Ecto neural progenitor cell (in vitro differentiated cells): Measurements from ENCODE around the gene SPINK7.
"Not testable (repeated sequence)": the region's sequence is repeated elsewhere in the genome, so short reads cannot be mapped to it uniquely, and the experiment has no call there.

Experiments used
- DNase-seq: peaks from one replicate; pipeline ENCODE4 v3.0.0-alpha.2; 2018; ENCODE audit warnings: low spot score

Gene SPINK7

DNA sequence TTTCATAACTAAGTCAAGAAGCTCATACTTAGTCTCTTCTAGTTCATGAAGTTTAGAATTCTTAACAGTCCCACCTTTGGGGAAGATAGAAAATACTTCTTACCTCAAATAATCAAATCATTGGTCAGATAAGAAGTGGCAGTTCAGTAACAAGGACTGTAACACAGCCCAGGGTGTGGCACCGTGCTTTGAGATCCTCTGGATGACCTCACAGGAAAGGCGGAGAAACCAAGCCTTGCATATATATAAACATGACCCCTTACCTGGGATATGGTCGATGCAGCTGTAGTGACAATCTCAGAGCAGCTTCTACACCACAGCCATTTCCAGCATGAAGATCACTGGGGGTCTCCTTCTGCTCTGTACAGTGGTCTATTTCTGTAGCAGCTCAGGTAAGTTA lies at the start of gene SPINK7:
TSS of gene SPINK7 (plus strand) at position 271 of the 400 bp plus-strand sequence. CDS start at position 332, 61 bp downstream.
- no peak for DNase-seq

- no peak for DNase-seq
Observed at GRCh38 chr5:148267962-148268361, 44.3 kb upstream of the SPINK7 start.

DNA sequence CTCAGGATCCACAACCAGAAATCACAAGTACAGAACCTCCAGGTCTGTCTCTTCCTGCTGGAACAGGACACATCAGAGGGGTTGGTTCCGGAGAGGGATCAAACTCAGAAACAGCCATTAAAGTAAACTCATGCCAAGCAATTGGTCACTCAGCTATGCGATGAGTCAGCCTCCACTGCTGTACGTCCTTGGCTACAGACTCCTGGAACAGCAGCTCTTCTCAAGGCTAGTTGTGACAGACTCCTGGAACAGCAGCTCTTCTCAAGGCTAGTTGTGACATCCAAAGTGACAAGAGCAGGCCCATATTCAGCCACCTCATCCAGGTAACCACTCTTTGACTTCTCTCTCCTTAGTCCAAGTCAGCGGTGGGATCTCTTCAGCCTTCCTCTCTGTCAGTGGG lies 43.7 kb upstream of the SPINK7 start, which contains the start of gene SPINK13:
TSS of gene SPINK13 (plus strand) at position 229 of the 400 bp plus-strand sequence. CDS start 1,279 bp downstream, outside the sequence.
- no peak for DNase-seq

- not testable (repeated sequence) for DNase-seq
Observed at GRCh38 chr5:148275129-148275528, 37.1 kb upstream of the SPINK7 start.

- not testable (repeated sequence) for DNase-seq
Observed at GRCh38 chr5:148280893-148281292, 31.3 kb upstream of the SPINK7 start.

- DNase-seq: not testable (repeated sequence)
Observed at GRCh38 chr5:148281336-148281735, 30.9 kb upstream of the SPINK7 start.

- no peak for DNase-seq
Observed at GRCh38 chr5:148290271-148291195, 21.7 kb upstream of the SPINK7 start.

DNA sequence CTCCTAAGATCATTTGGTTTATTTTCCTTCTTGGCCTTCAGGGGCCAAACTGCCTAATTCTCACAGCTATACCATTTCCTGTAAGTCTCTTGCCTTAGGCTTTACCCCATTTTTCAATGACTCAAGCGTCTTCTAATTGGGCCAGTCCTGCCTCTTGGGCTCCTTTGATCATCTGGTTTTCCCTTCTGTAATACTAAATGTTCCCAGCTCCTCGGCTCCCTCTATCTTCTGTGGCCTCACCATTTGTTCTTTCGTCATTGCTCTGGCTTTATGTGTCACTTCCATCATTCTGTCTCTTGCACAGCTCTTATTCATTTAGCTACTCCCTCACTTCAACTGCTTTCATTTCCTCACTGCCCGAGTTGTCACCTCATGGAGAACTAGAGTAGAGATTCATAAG lies 14.5 kb upstream of the SPINK7 start:
- no peak for DNase-seq

GRCh38 chr5:148306446-148306845 lies 5.8 kb upstream of the SPINK7 start:
- no peak for DNase-seq

GRCh38 chr5:148309019-148309418 lies 3.2 kb upstream of the SPINK7 start:
- DNase-seq: no peak

GRCh38 chr5:148309746-148310145 lies 2.5 kb upstream of the SPINK7 start:
- no peak for DNase-seq

DNA sequence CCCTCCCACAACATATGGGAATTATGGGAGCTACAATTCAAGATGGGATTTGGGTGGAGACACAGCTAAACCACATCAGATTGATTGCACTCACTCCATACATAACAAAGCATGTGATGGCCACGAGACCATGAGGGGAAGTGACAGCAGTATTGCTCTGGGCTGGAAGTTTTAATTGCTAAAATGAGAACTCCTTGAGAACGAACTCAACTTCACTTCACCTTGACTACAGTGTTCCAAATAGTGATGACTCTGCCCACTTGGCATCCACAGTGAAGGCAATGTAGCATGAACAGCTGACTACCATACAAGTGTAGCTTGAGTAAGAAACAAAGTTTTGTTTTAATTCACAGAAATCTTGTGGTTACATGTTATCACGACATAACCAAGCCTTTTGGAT lies 739 bp upstream of the SPINK7 start:
- no peak for DNase-seq

DNA sequence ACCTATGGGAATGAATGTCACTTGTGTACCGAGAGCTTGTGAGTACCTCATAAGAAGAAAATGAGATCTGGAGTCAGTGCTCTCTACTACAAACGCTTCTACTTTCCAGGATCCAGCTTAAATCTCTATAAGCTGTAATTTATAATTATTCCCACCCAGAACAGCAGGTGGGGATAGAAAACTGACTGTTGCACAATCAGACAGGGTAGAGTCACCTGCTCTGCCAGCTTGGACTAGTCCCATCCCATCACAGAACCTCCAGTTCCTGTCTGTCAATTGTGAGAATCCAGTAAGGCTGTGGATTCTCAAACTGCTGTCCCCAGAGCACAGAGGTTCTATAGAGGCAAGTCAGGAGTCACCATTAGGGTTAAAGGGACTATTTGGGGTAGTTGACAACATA lies 2.0 kb downstream of the SPINK7 start:
- DNase-seq: no peak

DNA sequence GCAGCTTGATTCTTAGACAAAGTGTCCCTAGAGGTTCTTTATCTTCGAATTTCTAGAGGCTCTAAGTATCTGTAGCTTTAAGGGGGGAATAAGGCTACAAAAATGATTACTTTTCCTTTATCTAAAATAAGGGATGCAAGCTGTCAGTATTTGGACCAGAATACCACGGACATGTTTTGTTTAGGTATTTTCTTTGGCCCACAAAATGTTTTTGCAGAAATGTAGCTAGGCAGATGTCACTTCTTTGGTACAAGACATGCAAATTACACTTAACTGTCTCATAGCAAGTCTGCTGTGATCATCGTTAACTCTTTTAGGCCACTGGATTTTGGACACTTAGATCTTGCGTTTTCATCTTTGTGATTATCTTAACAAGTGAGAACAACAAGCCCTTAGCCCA lies 2.5 kb downstream of the SPINK7 start:
- DNase-seq: no peak

DNA sequence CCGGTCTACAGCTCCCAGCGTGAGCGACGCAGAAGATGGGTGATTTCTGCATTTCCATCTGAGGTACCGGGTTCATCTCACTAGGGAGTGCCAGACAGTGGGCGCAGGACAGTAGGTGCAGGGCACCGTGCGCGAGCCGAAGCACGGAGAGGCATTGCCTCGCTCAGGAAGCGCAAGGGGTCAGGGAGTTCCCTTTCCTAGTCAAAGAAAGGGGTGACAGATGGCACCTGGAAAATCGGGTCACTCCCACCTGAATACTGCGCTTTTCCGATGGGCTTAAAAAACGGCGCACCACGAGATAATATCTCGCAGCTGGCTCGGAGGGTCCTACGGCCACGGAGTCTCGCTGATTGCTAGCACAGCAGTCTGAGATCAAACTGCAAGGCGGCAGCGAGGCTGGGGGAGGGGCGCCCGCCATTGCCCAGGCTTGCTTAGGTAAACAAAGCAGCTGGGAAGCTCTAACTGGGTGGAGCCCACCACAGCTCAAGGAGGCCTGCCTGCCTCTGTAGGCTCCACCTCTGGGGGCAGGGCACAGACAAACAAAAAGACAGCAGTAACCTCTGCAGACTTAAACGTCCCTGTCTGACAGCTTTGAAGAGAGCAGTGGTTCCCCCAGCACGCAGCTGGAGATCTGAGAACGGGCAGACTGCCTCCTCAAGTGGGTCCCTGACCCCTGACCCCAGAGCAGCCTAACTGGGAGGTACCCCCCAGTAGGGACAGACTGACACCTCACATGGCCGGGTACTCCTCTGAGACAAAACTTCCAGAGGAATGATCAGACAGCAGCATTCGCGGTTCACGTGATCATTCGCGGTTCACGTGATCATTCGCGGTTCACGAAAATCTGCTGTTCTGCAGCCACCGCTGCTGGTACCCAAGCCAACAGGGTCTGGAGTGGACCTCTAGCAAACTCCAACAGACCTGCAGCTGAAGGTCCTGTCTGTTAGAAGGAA lies 8.1 kb downstream of the SPINK7 start:
- not testable (repeated sequence) for DNase-seq

- no peak for DNase-seq
Observed at GRCh38 chr5:148333262-148333849, 21.1 kb downstream of the SPINK7 start.

DNA sequence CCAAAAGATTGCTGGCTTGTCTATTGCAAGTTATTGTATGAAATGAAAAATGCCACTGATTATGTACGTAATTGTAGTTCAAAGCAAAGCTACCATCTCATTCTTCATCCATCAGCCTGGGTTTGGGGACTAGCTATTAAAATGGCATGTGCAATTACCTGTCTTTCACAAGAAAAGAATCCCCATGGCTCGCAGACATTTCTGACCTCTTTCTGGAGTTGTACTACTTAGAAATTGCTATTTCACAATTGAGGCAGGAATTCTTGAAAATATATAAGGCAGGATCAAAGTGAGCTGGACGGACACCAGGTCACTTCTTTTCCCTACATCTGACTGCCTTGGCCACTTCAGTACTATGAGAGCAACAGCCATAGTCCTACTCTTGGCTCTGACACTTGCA lies 23.0 kb downstream of the SPINK7 start, which contains the start of gene SPINK9:
TSS of gene SPINK9 (plus strand) at position 301 of the 400 bp plus-strand sequence. CDS start at position 356, 55 bp downstream.
- DNase-seq: no peak

DNA sequence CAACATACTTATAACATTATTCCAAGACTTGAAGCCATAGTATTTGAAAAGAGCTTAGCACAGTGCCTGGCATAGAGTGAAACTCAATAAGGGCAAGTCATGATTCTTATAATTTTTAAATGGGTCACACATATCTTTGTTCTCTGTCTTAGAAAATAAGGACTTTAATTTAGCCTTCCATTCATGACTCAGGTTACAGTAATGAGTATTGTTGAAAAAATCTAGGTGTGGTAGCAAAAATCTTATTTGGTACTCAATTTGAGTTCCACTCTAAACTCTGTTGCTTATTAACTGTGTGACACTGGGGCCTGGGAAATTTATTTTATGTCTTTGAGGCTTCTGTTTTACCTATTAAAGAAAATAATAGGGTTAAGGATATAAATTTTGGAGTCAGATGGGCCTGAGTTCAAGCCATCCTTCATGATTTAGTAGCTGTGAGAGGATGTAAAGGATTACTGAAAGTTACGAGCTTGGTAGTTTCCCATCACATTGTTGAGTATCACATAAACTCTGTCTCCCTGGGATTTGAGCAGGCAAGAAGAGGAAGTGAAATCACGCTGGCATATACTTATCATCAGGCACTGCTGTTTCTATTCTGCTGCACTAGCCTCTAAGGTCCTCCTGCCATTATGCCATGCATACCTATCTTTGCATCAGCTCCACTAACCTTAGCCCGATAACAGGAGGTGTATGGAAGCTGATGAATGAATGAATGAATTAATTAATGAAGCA lies 24.6 kb downstream of the SPINK7 start:
- DNase-seq: no peak

GRCh38 chr5:148342371-148343045 lies 30.3 kb downstream of the SPINK7 start:
- DNase-seq: no peak

- no peak for DNase-seq
Observed at GRCh38 chr5:148343046-148343407, 30.8 kb downstream of the SPINK7 start.
